HG03103 (cell line): ENCODE measurements around the gene CXCR5.
"Not testable (repeated sequence)": the region's sequence is repeated elsewhere in the genome, so short reads cannot be mapped to it uniquely, and the experiment has no call there.

Source experiments
- ATAC-seq: cut with Tn5 transposase; IDR thresholded peaks from one replicate; pipeline ENCODE4 v1.9.1; 2021; ENCODE audit warnings: low read depth; ENCODE audit not compliant: unreplicated experiment

The CXCR5 gene, protein sequence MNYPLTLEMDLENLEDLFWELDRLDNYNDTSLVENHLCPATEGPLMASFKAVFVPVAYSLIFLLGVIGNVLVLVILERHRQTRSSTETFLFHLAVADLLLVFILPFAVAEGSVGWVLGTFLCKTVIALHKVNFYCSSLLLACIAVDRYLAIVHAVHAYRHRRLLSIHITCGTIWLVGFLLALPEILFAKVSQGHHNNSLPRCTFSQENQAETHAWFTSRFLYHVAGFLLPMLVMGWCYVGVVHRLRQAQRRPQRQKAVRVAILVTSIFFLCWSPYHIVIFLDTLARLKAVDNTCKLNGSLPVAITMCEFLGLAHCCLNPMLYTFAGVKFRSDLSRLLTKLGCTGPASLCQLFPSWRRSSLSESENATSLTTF

GRCh38 chr11:118883368-118884071 is at the start of gene CXCR5:
Gene CXCR5, plus strand, starts transcription at chr11:118883892. Its CDS starts 50 bp downstream, at chr11:118883942.
- ATAC-seq = no peak

DNA sequence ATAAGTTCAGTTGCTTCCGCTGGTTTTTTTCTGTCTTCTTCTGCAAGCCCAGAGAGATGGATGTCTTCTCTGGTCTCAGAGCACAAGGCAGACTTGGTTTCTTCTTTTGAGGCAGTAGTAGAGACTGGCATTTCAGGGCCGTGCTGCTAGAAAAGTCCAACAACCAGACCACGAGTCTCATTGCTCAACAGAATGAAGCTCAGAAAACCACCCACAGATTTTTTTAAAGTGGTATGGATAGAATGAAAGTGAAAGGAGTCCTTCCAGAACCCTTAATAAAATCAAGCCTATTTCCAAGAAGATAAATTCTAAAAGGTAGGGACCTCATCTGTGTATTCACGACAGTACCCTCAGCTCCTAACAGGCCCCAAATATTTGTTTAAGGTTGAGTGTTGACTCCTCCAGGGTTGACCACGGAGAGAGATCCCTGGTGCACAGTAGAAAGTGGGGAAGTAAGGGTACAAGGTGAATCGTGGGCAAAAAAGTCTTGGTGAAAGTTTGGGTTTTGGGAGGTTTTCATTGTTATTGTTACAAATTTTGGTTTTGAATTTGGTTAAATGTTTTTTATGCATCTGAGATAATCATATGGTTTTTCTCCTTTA is 49.2 kb upstream of the CXCR5 start:
- no peak for ATAC-seq

DNA sequence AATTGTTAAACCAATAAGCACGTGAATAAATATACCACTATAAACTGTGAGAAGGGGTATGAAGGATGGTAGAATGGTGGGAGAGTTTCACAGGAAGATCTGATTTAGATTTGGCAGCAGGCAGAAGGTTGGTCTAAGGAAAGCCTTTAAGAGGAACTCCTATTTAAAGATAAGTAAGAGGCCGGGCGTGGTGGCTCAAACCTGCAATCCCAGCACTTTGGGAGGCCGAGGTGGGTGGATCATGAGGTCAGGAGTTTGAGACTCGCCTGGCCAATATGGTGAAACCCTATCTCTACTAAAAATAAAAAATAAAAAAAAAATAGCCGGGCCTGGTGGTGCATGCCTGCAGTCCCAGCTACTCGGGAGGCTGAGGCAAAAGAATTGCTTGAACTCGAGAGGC is 45.8 kb upstream of the CXCR5 start:
- ATAC-seq = no peak

DNA sequence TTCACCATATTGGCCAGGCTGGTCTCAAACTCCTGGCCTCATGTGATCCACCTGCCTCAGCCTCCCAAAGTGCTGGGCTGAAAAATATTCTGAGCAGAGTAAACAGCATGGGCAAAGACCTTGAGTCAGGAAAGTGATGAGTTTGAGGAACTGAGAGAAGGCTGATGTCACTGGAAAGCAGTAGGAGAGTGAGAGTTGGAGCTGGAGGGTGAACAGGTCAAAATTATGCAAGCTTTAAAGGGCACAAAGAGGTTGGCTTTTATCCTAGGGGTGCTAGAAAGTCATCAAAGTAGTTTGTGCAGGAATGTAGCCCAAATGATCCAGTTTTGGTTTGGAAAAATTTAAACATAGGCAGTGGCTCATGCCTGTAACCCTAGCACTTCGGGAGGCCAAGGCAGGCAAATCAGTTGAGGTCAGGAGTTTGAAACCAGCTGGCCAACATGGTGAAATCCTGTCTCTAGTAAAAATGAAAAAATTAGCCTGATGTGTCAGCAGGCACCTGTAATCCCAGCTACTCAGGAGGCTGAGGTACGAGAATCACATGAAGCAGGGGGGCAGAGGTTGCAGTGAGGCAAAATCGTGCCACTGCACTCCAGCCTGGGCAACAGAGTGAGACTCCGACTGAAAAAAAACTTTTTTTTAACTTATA is 44.7 kb upstream of the CXCR5 start:
- peak; percentile 57 for ATAC-seq

DNA sequence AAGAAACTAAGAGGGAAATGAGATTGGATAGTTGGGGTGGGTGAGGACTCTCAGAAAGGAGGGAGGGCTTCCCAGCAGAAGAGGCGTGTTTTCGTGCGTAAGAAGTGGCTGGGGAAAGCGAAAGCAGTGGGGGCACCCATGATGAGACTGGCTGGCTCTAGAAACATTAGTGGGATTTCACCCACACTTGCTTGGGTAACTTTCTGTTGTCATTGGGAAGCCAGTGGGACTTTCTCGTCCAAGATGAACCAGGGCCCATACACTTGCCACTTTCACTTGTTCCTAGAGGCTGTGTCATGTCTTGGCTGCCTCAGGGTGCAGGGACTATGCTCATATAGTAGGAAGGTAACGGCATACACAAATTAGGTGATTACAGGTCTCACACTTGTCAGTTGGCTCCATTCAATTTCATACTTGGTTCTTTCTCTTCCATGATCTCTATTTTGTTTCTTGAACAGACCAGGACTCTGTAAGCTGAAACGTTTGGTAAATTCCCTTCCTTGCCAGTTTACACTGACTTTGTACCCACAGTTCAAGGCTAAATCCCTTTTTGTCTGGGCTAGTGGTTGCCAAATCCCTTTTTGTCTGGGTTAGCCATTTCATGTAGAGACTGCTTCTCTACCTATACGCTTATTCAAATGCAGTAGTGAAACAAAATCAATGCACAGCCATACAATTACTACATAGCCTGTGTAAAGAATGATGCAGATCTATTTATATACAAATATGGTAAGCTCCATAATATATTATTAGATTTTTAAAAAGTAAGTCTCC is 42.0 kb upstream of the CXCR5 start:
- ATAC-seq = no peak

DNA sequence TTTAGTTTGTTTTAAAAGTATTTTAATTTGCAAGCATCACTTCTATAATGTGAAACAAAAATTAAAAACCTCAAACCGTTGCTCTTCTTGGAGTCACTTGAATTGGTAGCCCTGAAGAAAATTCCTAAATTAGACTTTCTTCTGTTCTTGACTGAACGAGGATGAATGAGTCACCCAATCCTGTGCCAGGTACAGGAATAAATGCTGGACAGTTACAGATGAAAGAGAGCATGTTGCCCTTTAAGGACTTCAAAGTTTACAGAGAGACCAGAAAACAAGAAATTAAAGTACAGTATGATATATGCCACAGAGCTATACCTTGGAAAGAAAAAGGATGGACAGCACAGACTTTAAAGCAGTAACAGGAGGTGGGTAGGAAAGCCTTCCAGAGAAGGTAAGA is 41.3 kb upstream of the CXCR5 start:
- no peak for ATAC-seq

- ATAC-seq = not testable (repeated sequence)
Observed at GRCh38 chr11:118842843-118843242, 40.8 kb upstream of the CXCR5 start.

GRCh38 chr11:118843565-118843964 is 40.1 kb upstream of the CXCR5 start:
- ATAC-seq = no peak

GRCh38 chr11:118845369-118845768 is 38.3 kb upstream of the CXCR5 start:
- ATAC-seq = no peak

- no peak for ATAC-seq
Observed at GRCh38 chr11:118846181-118846935, 37.3 kb upstream of the CXCR5 start.

GRCh38 chr11:118849825-118850224 is 33.9 kb upstream of the CXCR5 start:
- no peak for ATAC-seq

DNA sequence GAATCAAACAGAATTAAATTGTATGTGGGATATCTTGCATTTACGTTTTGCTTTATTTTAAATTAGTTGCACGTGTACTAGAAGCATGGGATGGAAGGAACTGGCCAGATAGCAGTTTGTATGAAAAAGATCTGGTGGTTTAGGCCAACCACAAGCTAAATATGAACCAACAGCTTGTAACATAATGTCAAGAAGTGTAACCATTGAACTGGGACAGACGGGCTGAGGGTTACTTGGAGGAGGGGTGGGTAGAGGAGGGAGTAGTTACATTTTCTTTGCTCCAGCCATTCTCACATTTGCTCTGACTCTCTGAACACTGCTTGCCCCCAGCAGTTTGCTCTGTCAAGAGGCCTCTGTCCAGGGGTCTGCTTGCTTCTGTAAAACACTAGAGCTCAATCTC is 31.7 kb upstream of the CXCR5 start:
- peak; percentile 70 for ATAC-seq

DNA sequence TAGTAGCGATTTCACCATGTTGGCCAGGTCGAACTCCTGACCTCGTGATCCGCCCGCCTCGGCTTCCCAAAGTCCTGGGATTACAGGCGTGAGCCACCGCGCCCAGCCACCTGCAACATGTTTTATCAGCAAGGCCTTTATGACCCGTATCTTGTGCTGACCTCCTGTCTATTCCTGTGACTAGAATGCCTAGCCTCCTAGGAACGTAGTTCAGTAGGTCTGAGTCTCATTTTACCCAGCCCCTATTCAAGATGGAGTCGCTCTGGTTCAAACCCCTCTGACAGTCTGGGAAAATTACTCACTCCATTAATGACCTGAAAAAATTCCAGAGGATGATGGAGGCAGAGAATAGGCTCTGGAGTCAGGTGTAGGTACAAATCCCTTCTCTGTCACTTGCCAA is 30.0 kb upstream of the CXCR5 start:
- ATAC-seq = no peak

- no peak for ATAC-seq
Observed at GRCh38 chr11:118856314-118856713, 27.4 kb upstream of the CXCR5 start.

- no peak for ATAC-seq
Observed at GRCh38 chr11:118857385-118857784, 26.3 kb upstream of the CXCR5 start.

DNA sequence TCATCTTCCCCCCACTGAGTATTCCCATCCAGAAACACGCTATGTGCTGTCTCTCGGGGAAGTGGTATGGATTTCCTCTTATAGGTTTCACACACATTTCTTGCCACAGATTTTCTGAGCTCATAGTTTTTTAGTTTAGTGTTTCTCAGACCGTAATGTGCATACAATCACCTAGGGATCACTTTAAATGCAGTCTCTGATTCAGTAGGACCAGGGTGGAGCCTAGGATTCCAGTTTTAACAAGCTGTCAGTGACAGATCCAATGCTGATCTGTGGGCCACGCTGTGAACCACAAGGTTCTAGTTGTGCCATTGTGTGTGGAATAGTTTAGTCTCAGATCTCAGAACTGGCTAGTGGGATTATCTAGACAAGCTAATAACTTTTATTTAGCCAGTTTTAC is 23.7 kb upstream of the CXCR5 start:
- no peak for ATAC-seq

- ATAC-seq = no peak
Observed at GRCh38 chr11:118868659-118869058, 15.0 kb upstream of the CXCR5 start.

DNA sequence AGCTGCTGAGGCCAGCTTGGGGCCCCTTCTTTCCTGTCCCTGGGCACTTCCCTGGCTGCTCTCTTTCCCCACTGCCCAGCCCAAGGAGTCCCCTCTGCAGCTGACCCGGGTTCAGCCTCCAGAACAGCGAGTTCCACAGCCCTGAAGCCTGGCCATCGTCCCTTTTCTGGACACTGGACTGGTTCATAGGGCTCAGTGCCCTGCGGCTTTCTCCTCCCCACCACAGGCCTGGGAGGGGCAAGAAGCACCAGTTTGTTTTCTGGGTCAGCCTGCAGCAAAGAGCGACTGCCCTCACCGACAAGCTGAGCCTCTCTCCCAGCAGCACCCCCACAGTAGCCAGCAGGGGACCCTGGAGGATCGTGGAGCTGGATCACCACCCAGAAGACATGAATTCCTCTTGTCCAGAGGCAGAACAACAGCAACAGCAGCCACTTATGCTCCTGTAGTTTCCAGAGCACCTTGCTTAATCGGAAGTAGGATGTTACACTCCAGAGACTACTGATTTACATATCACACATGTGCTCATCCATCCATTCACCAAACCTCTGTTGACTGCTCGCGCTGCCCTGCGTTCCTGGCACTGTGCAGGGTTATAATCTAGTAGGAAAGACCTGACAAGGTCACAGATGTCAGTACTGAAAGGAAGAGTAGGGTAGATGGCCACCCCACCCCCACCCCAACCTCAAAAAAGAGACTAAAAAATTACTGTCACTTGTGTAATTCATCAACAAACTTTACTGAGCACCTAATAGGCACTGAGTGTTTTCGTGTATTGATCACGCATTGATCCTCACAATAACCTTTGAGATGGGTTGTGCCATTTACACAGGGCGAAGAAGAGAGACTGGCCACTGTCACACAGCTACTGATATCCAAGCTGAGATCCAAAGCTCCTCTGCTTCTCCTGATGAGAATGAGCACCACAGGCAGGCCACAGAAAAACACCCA is 13.0 kb upstream of the CXCR5 start:
- no peak for ATAC-seq

DNA sequence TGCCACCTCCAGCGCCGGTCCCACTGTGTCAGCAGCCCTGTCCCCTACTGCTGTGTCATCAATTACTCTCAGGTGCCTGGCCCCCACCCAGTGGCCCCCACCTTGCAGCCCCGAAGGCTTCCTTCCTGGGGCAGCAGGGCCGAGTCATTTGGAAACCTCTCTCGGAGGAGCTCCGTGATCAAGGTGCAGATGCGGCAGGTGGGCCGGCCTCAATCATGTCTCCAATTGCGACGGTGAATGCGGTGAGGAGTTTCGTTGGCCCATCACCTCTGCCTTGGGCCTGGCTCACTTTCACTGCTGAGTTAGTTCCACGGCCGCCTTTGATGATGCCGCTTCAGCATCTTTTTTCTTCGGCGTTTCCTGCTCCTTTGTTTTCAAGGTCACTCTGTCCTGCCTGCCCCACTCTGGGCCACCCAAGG is 11.3 kb upstream of the CXCR5 start:
- no peak for ATAC-seq
